Astrocyte of the cerebellum (primary cell): ENCODE data around the gene GVQW3.
"Not testable (repeated sequence)": the region's sequence is repeated elsewhere in the genome, so short reads cannot be mapped to it uniquely, and the experiment has no call there.

Experiments
- DNase-seq: peaks from one replicate; pipeline ENCODE4 v3.0.0-alpha.2; 2011; ENCODE audit warnings: low read depth
- H3K4me3 ChIP-seq: 2 replicates; pipeline ENCODE4 v1.5.1; 2011; ENCODE audit warnings: mild to moderate bottlenecking, low read depth, low read length, moderate library complexity
- CTCF ChIP-seq: IDR thresholded peaks from 2 replicates; pipeline ENCODE4 v1.5.1; 2012; ENCODE audit warnings: low read length, low read depth, moderate library complexity, mild to moderate bottlenecking; ENCODE audit errors: missing control alignments
- in situ Hi-C: cut with HindIII; loops from 2 replicates; pipeline ENCODE4 v1.10.0; 2017; ENCODE audit warnings: low sequenced_read_pairs

The GVQW3 gene

GRCh38 chr11:76392870-76393269 is 11.7 kb downstream of the GVQW3 start:
- DNase-seq, result no peak
- no peak overlapping the region for H3K4me3 ChIP-seq
- in situ Hi-C loops, result no loop called here
- no peak for TF ChIP-seq CTCF

GRCh38 chr11:76394411-76394810 is 13.3 kb downstream of the GVQW3 start:
- in situ Hi-C loops, result no loop called here
- DNase-seq, result no peak
- TF ChIP-seq CTCF, result no peak
- H3K4me3 ChIP-seq, result no peak overlapping the region

- TF ChIP-seq CTCF, result no peak
- no peak overlapping the region for H3K4me3 ChIP-seq
- in situ Hi-C loops, result no loop called here
- no peak for DNase-seq
These were observed 14.2 kb downstream of the GVQW3 start for GRCh38 chr11:76395296-76395695.

GRCh38 chr11:76397383-76397782 is 16.3 kb downstream of the GVQW3 start:
- H3K4me3 ChIP-seq, result no peak overlapping the region
- in situ Hi-C loops, result no loop called here
- DNase-seq, result no peak
- TF ChIP-seq CTCF, result no peak

- no peak overlapping the region for H3K4me3 ChIP-seq
- no peak for DNase-seq
- TF ChIP-seq CTCF, result no peak
- in situ Hi-C loops, result no loop called here
These were observed 19.8 kb downstream of the GVQW3 start for GRCh38 chr11:76400967-76401366.

GRCh38 chr11:76401484-76401883 is 20.4 kb downstream of the GVQW3 start:
- in situ Hi-C loops, result not testable (repeated sequence)

GRCh38 chr11:76406359-76406758 is 25.2 kb downstream of the GVQW3 start:
- TF ChIP-seq CTCF, result no peak
- H3K4me3 ChIP-seq, result no peak overlapping the region
- no peak for DNase-seq
- in situ Hi-C loops, result no loop called here

More at GRCh38 chr11:76401484-76401883, 20.4 kb downstream of the GVQW3 start:
- DNase-seq, H3K4me3 ChIP-seq: not testable (repeated sequence)
